Activated CD4-positive, alpha-beta memory T cell treated with anti-CD3 and anti-CD28 coated beads, Interleukin-2, amount 10 ng/mL, durations not matched to agents 7 days and 5 days (primary cell): ENCODE data around the gene SLC38A9. TPM values are rescaled to one million over a fixed set of nuclear protein-coding genes. Genes with fewer than 3 reads are reported as not detected.
A peak's percentile ranks its signal among the peaks of the same experiment; 100 is the strongest.
"Not testable (repeated sequence)": the region's sequence is repeated elsewhere in the genome, so short reads cannot be mapped to it uniquely, and the experiment has no call there.

ENCODE experiments used
- CTCF ChIA-PET: fragments of 350-600 bp; sonication (Branson Sonifier 250); formaldehyde crosslinking; loops from one replicate; lab custom pipeline; 2021; ENCODE audit warnings: antibody characterized with exemption, inconsistent platforms; lab: Charles Lee
- POLR2A ChIA-PET: fragments of 350-600 bp; sonication (Branson Sonifier 250); formaldehyde crosslinking; loops from one replicate; lab custom pipeline; 2021; ENCODE audit warnings: antibody characterized with exemption; lab: Charles Lee
- DNase-seq: peaks from one replicate; pipeline ENCODE4 v3.0.0-alpha.2; 2020
- H3K27ac Mint-ChIP-seq: one replicate; pipeline ENCODE4 v1.8.0; 2021; ENCODE audit warnings: mild to moderate bottlenecking, mixed read lengths
- H3K27me3 Mint-ChIP-seq: one replicate; pipeline ENCODE4 v1.8.0; 2021; ENCODE audit warnings: mixed read lengths
- H3K36me3 Mint-ChIP-seq: one replicate; pipeline ENCODE4 v1.8.0; 2021; ENCODE audit warnings: low read depth, mixed read lengths
- H3K4me1 Mint-ChIP-seq: one replicate; pipeline ENCODE4 v1.8.0; 2021; ENCODE audit warnings: mixed read lengths
- H3K4me3 Mint-ChIP-seq: one replicate; pipeline ENCODE4 v1.8.0; 2021; ENCODE audit warnings: mild to moderate bottlenecking, mixed read lengths
- H3K9me3 Mint-ChIP-seq: one replicate; pipeline ENCODE4 v1.8.0; 2021; ENCODE audit warnings: mixed read lengths
- total RNA-seq, 2 experiments: library from RNA; stranded (reverse); gene quantifications; one replicate each; pipeline ENCODE4 v1.2.3, GENCODE V29; 2021

SLC38A9 gene
- total RNA-seq, 2 experiments from 2014 or later: 23.7 to 24.3 TPM

DNA sequence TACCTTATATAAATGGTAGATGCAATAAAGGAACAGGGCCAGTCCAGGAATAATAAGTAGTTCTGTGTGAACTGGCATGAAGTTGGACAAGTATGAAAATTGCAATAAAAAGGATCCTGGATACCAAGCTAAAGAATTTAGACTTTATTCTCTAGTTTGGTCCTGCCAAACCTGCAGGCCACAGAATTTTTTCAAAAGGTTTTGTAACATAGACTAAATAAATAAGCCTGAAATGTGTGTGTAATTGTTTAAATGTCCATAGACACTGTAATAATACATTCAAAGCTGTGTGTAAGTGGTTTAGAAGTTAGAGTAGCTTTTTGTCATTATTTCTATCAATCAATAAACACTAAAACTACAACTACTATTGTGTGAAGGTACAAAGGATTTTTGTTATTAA is 101.6 kb downstream of the SLC38A9 start:
- no peak for DNase-seq
- CTCF ChIA-PET: no interaction called here
- Mint-ChIP-seq H3K9me3 (no peaks in the 10 kb centered on the region), H3K4me1 (peaks cover 9% of the 10 kb centered on the region), H3K4me3 (no peak overlapping the region), H3K36me3 (no peaks in the 10 kb centered on the region), H3K27ac (no peak overlapping the region), H3K27me3 (no peaks in the 10 kb centered on the region)
- POLR2A ChIA-PET: no interaction called here

DNA sequence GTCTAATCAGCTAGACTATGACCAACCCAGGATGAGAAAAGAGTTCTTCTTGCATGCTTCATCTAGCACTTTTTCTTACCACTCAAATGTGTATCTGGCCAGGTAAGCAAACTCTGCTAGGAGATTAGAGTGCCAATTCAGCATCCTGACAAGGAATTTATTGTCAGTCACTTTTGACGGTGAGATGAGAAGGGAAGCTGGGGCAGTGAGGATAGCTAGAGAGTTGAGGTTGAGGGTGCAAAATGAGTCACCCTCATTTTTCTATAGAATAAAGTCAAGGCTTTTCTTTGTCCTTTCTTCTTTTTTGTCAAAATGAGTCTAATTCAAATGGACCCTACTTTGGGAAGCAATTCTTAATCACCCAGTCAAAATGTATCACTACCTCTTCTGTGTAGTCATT is 102.7 kb downstream of the SLC38A9 start:
- H3K27me3 Mint-ChIP-seq: no peaks in the 10 kb centered on the region
- no peak for DNase-seq
- CTCF ChIA-PET: no interaction called here
- H3K4me1 Mint-ChIP-seq: peaks cover 9% of the 10 kb centered on the region
- no peak overlapping the region for H3K27ac Mint-ChIP-seq
- H3K9me3 Mint-ChIP-seq: no peaks in the 10 kb centered on the region
- no peaks in the 10 kb centered on the region for H3K36me3 Mint-ChIP-seq
- POLR2A ChIA-PET: no interaction called here
- no peak overlapping the region for H3K4me3 Mint-ChIP-seq

DNA sequence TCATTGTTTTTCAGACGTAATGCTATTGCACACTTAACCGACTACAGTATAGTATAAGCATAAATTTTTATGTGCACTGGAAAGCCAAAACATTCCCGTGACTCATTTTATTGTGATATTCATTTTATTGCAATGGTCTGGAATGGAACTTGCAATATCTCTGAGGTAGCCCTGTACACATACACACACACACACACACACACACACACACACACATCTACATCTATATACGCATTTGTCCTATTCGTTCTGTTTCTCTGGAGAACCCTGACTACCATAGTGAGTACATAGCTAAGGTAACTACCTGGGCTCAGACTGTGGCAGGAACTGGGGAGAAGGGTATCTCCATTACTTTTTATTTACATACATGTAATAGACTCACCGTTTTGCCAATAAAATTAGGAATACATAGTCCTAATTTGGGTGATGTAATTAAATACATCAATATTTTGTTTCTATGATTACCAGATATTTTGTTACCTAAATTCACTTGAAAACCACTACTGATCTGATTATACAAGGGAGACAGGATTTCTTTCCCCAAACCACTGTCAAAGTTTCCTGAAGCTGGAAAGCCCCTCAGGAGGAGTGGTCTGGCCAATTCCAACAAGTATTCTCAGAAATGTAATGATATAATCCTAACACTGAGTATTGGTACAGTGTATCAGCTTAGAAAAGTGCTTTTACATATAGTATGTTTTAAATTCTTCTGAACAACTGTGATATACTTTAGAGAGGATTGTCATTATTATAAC is 103.4 kb downstream of the SLC38A9 start:
- Mint-ChIP-seq H3K4me3 (no peak overlapping the region), H3K27me3 (no peaks in the 10 kb centered on the region), H3K36me3 (no peaks in the 10 kb centered on the region), H3K4me1 (peaks cover 9% of the 10 kb centered on the region), H3K27ac (no peak overlapping the region), H3K9me3 (no peaks in the 10 kb centered on the region)
- POLR2A ChIA-PET: no interaction called here
- DNase-seq: no peak
- CTCF ChIA-PET: no interaction called here

DNA sequence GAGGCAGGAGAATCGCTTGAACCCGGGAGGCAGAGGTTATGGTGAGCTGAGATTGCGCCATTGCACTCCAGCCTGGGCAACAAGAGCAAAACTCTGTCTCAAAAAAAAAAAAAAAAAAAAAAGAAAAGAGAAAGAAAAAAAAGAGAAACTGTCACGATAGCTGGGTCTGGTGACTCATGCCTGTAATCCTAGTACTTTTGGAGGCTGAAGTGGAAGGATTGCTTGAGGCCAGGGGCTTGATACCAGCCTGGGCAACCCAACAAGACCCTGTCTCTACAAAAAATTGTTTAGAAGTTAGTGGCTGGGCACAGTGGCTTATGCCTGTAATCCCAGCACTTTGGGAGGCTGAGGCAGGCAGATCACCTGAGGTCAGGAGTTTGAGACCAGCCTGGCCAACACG is 104.8 kb downstream of the SLC38A9 start:
- H3K4me3 Mint-ChIP-seq, DNase-seq, H3K27me3 Mint-ChIP-seq, H3K9me3 Mint-ChIP-seq, H3K27ac Mint-ChIP-seq, H3K36me3 Mint-ChIP-seq, POLR2A ChIA-PET, CTCF ChIA-PET: not testable (repeated sequence)
- peaks cover 15% of the 10 kb centered on the region for H3K4me1 Mint-ChIP-seq

DNA sequence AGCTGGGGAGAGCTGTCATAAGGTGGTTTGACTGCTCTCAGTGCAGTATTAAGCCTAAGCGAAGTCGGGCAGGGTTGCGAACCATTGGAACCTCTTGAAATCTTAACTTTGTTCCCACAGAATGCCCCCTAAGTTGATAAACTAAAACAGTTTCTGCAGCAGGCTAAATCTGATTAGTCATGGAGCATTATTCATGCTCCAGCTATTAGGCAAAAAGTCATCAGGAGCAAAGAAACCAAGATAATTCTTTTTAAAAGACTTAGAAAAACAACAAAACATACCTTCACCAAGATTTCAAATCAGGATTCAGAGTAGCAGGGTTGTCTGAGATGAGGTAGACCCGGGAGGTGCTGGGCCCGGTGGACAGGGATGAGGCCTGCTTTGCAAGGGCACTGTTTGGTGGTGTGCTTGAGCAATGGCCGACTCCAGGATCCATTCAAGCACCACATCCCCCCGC is 107.5 kb downstream of the SLC38A9 start:
- H3K27ac Mint-ChIP-seq: no peak overlapping the region
- ChIA-PET CTCF (no interaction called here), POLR2A (no interaction called here)
- no peaks in the 10 kb centered on the region for H3K36me3 Mint-ChIP-seq
- no peaks in the 10 kb centered on the region for H3K27me3 Mint-ChIP-seq
- peaks cover 37% of the 10 kb centered on the region for H3K4me1 Mint-ChIP-seq
- no peak for DNase-seq
- no peaks in the 10 kb centered on the region for H3K9me3 Mint-ChIP-seq
- no peak overlapping the region for H3K4me3 Mint-ChIP-seq

DNA sequence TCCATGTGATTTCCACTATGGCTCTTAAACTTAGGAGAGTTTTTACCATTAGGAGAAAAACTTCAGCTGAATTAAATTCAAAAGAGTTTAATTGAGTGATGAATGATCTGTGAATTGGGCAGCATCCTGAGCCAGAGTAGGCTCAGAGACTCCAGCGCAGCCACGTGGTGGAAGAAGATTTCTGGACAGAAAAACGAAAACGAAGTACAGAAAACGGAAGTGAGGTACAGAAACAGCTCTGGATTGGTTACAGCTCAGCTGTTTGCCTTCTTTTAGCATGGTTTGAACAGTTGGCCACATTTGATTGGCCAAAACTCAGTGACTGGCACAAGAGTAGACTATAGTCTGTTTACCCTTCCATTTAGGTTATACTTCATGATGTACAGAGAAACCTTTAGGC is 108.2 kb downstream of the SLC38A9 start:
- ChIA-PET POLR2A (interaction anchor here (1.3 kb wide), 1 partner anchor 42 kb away, joined by 4 read pairs; no protein-coding TSS in a partner anchor), CTCF (no interaction called here)
- Mint-ChIP-seq H3K27me3 (no peaks in the 10 kb centered on the region), H3K4me1 (peaks cover 32% of the 10 kb centered on the region), H3K27ac (no peak overlapping the region), H3K4me3 (no peak overlapping the region), H3K9me3 (no peaks in the 10 kb centered on the region), H3K36me3 (no peaks in the 10 kb centered on the region)
- no peak for DNase-seq

DNA sequence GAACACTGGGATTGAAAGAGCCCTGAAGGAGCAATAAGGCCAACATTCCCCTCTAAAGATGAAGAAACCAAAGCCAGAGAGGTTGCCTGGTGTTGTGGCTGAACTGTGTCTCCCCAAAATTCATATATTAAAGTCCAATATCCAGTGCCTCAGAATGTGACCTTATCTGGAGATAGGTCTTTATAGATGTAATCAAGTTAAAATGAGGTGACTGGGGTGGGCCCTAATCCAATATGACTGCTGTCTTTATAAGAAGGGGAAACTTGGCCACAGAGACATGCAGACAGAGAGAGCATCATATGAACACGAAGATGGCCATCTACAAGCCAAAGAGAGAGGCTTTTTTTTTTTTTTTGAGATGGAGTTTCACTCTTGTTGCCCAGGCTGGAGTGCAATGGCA is 110.5 kb downstream of the SLC38A9 start:
- Mint-ChIP-seq H3K27me3 (no peaks in the 10 kb centered on the region), H3K36me3 (no peaks in the 10 kb centered on the region), H3K4me3 (no peak overlapping the region), H3K27ac (peak overlapping the region; percentile 47), H3K4me1 (peaks cover 29% of the 10 kb centered on the region), H3K9me3 (no peaks in the 10 kb centered on the region)
- ChIA-PET POLR2A (no interaction called here), CTCF (interaction anchor here (0.7 kb wide), 1 partner anchor 19 kb away, joined by 3 read pairs; no protein-coding TSS in a partner anchor)
- DNase-seq: no peak

DNA sequence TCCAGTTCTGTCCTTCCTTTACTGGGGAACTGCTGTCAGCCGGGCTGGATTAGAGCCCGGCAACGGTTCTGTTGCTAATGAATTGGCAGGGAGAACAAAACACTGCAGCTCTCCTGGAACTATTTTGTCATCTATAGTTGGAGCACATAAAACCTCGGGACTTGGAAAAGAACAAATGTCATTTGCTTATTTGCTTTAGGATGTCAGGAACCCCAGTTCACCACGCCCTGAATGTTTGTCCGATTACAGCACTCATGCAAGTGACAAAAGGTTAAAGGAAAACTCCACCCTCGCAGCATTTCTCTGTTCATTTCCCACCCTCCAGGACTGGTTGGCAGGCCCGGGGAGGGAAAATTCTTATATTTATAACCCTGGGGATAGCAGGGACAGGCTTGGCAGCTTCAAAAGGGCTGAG is 110.9 kb downstream of the SLC38A9 start:
- DNase-seq: no peak
- Mint-ChIP-seq H3K36me3 (no peaks in the 10 kb centered on the region), H3K27me3 (no peaks in the 10 kb centered on the region), H3K9me3 (no peaks in the 10 kb centered on the region), H3K27ac (peak overlapping the region; percentile 47), H3K4me3 (peak overlapping the region; percentile 37), H3K4me1 (peaks cover 29% of the 10 kb centered on the region)
- POLR2A ChIA-PET: interaction anchor here (1.6 kb wide), 1 partner anchor 36 kb away, joined by 4 read pairs; no protein-coding TSS in a partner anchor
- CTCF ChIA-PET: interaction anchor here (0.7 kb wide), 1 partner anchor 19 kb away, joined by 3 read pairs; no protein-coding TSS in a partner anchor

DNA sequence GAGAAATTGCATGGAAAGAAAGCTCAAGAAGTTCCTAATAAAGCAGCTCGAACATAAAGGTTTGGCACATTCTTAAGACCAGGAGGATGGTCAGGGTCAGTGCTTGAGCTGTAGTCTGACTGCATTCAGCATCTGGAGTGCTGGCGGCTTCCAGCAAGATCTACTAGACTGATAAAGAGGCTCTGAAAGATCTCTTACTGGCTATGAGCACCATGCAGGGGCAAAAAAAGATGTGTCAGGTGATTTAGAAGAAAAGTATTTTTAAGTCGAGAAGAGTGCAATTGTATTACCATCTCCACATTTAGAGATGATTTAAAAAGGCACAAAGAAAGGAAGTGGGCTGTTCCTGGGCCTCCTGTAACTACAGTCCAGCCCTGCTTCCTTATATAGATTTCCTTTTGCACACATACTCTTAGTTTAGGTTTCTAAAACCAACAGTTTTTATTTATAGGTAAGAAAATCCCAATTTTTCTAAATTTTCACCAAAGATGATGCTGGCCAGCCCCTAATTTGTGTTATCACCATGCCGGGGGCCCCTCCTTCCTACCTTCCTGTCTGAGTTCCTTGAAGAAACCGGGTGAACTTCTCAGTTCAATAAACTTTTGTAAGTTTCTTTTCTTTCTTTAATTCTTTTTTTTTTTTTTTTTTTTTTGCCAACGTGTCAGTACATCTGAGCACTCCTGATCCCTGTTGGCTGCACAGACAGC is 111.5 kb downstream of the SLC38A9 start:
- Mint-ChIP-seq H3K27me3 (no peaks in the 10 kb centered on the region), H3K4me1 (peaks cover 29% of the 10 kb centered on the region), H3K4me3 (peak overlapping the region; percentile 37), H3K36me3 (no peaks in the 10 kb centered on the region), H3K9me3 (no peaks in the 10 kb centered on the region), H3K27ac (peak overlapping the region; percentile 47)
- no peak for DNase-seq
- ChIA-PET POLR2A (interaction anchor here (1.6 kb wide), 1 partner anchor 35 kb away, joined by 4 read pairs; no protein-coding TSS in a partner anchor), CTCF (interaction anchor here (0.7 kb wide), 1 partner anchor 18 kb away, joined by 3 read pairs; no protein-coding TSS in a partner anchor)

DNA sequence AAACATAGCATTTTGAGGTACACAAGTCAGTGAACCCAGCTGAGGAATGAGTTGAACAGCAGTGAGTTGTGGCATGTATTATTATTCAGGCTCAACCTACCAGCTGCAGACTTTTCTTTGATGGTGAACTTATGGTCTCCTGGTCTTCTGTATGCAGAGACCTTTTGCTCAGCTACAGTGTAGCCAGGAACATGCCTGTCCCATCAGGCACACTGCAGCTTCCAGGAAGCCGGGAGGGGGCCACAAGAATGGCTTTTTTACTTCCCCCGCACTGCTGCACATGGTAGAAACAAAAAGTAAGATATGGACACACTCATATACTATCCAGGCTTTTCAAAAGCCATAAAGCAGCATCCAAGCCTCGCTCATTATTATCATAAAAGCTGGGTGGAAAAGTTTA is 112.0 kb downstream of the SLC38A9 start:
- H3K27ac Mint-ChIP-seq: peak overlapping the region; percentile 50
- no peaks in the 10 kb centered on the region for H3K27me3 Mint-ChIP-seq
- no peak overlapping the region for H3K4me3 Mint-ChIP-seq
- ChIA-PET POLR2A (interaction anchor here (1.6 kb wide), 1 partner anchor 35 kb away, joined by 4 read pairs; no protein-coding TSS in a partner anchor), CTCF (no interaction called here)
- H3K4me1 Mint-ChIP-seq: peaks cover 29% of the 10 kb centered on the region
- no peaks in the 10 kb centered on the region for H3K9me3 Mint-ChIP-seq
- no peaks in the 10 kb centered on the region for H3K36me3 Mint-ChIP-seq
- no peak for DNase-seq

DNA sequence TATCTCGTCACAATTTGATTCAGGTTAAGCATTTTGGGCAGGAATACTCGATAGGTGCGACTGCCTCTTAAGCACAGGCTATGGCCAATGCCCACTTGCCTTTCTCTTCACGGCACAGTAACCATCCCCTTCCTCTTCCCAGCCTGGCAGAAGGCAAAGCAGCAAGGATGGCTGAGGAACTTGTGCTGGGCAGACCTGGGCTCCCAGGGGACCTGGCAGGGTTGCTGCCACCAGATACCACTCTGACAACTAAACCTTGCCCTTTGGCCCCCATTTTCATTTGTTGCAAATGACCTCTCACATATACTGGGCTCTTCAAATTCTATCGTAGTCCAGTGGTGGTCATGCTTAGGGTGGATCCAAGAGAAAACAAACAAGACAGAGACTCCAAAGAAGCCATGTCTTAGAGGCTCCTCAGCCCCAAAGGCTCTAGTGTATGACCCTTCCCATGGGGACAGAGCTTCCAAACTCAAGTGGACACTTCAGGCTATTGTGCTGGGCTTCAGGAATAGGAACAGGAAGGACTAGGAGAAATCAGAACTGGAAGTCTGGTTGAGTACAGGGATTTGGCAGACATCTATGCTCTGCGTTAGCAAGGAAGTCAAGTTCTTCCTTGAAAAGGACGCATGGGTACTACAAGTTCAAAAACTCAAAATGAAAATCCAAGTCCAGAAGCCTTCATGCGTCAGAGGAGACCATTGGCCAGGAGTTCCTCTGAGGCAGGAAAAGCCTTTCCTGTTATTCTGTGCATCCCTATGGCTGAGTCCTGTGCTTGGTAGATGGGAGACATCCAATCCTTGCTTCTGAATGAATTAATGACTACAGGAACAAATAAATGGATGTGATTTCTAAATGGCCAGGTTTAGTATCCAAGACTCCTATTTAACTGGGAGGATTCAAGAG is 112.7 kb downstream of the SLC38A9 start:
- Mint-ChIP-seq H3K36me3 (no peaks in the 10 kb centered on the region), H3K9me3 (no peaks in the 10 kb centered on the region), H3K27me3 (no peaks in the 10 kb centered on the region), H3K4me3 (no peak overlapping the region), H3K27ac (peak overlapping the region; percentile 50), H3K4me1 (peaks cover 29% of the 10 kb centered on the region)
- ChIA-PET POLR2A (interaction anchor here (1.6 kb wide), 1 partner anchor 34 kb away, joined by 4 read pairs; no protein-coding TSS in a partner anchor), CTCF (no interaction called here)
- DNase-seq: no peak
